Measurements from ENCODE around the gene ASPDH. TPM values are rescaled to one million over a fixed set of nuclear protein-coding genes. Genes with fewer than 3 reads are reported as not detected.

The ASPDH gene
- total and polyA plus RNA-seq, 2 donors (not counting 1 experiment from before 2014, with no cell fraction given), result not detected

DNA sequence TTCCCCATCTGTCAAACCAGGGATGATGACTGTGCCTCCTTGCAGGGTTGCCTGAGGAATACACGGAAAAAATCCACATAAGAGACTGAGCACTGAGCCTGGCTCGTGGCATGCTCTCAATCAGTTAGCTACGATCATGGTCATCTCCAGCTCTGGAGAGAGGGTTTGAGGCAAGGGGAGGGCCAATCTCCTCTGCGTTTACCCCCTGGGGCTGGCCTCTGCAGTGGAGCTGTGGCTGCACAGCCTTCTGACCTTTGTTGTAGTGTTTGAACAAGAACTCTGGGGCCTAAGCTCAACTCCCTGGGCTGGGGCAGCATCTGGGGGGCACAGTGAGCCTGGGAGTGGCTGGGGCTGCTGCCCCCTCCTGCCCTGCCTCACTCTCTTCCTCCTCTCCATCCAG is 48.6 kb upstream of the ASPDH start:
- H3K4me3 Mint-ChIP-seq, result no peak overlapping the region
- peaks cover 50% of the 10 kb centered on the region for H3K27me3 Mint-ChIP-seq
- Histone ChIP-seq H3K79me2 (ENCODE audit: control insufficient read depth, insufficient read depth, low read length) (no peaks in the 10 kb centered on the region), H3K4me3 (ENCODE audit: control extremely low read depth in 1 of 5, extremely low read depth in 1 of 5, insufficient read depth in 1 of 5, low read depth in 2 of 5, low read length in 4 of 5) (no peak overlapping the region), H3K9me3 (ENCODE audit: control extremely low read depth in 1 of 3, control insufficient read depth in 2 of 3, insufficient read depth in 1 of 3, low read length in 2 of 3) (peaks cover 0 to 7% (median 0%) of the 10 kb centered on the region in 3 donors), H3K27me3 (replicated peaks in 1 of 4; ENCODE audit: control extremely low read depth in 1 of 4, control insufficient read depth in 3 of 4, insufficient read depth in 4 of 4, low read length in 3 of 4) (peaks cover 0 to 54% (median 12%) of the 10 kb centered on the region in 4 experiments), H3K9ac (ENCODE audit: low read length) (no peak overlapping the region), H2AFZ (ENCODE audit: insufficient read depth, low read depth, low read length, poor library complexity, severe bottlenecking) (no peak overlapping the region), H3K27ac (ENCODE audit: low read length in 2 of 2) (no peak overlapping the region), H3K36me3 (replicated peaks in 1 of 2; ENCODE audit: control extremely low read depth in 1 of 2, control insufficient read depth in 1 of 2, extremely low read depth in 1 of 2, insufficient read depth in 2 of 2, low read length in 1 of 2) (no peaks in the 10 kb centered on the region), H3K4me2 (replicated peaks; ENCODE audit: low read depth, low read length, poor library complexity, severe bottlenecking) (no peak overlapping the region), H4K20me1 (ENCODE audit: control insufficient read depth, insufficient read depth, low read length, poor library complexity, severe bottlenecking) (no peaks in the 10 kb centered on the region), H3K4me1 (ENCODE audit: control insufficient read depth in 2 of 2, insufficient read depth in 2 of 2, low read length in 2 of 2) (peaks cover 16 to 22% of the 10 kb centered on the region in 2 donors)
- no peaks in the 10 kb centered on the region for H3K9me3 Mint-ChIP-seq (ENCODE audit: insufficient read depth)
- H3K27ac Mint-ChIP-seq, result no peak overlapping the region
- DNase-seq (no peak), ATAC-seq (ENCODE audit: low read depth) (no peak)
- TF ChIP-seq CTCF (IDR thresholded peaks at IDR 0.05), result no peak
- TF ChIP-seq EZH2 (IDR thresholded peaks at IDR 0.05; ENCODE audit: borderline replicate concordance, insufficient read depth, low read depth, low read length, poor library complexity, severe bottlenecking), result no peak
- intact Hi-C loops (cut with micrococcal nuclease), result no loop called here
- POLR2A ChIA-PET, result no interaction called here
- peaks cover 12% of the 10 kb centered on the region for H3K4me1 Mint-ChIP-seq
- WGBS (ENCODE audit: insufficient coverage), result 60% methylated on average over 4 of the region's 4 CpGs
- CTCF ChIA-PET, result no interaction called here

DNA sequence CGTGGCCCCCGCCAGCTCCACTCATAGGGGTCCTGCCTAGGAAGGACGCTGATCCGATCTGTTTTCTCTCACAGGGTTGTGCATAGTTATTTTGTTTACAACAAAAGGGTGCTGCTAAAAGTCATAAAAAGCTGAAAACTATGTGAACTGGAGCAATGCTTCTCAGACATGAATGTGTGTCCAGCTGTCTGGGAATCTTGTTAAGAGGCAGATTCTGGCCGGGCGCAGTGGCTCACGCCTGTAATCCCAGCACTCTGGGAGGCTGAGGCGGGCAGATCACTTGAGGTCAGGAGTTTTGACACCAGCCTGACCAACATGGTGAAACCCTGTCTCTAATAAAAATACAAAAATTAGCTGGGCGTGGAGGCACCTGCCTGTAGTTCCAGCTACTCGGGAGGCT is 45.9 kb upstream of the ASPDH start:
- ATAC-seq (ENCODE audit: low read depth) (no peak), DNase-seq (no peak)
- Histone ChIP-seq H3K4me1 (ENCODE audit: control insufficient read depth in 2 of 2, insufficient read depth in 2 of 2, low read length in 2 of 2) (peaks cover 13 to 14% of the 10 kb centered on the region in 2 donors), H3K27me3 (replicated peaks in 1 of 4; ENCODE audit: control extremely low read depth in 1 of 4, control insufficient read depth in 3 of 4, insufficient read depth in 4 of 4, low read length in 3 of 4) (peaks cover 0 to 53% (median 7%) of the 10 kb centered on the region in 4 experiments), H3K4me2 (replicated peaks; ENCODE audit: low read depth, low read length, poor library complexity, severe bottlenecking) (no peak overlapping the region), H3K9me3 (ENCODE audit: control extremely low read depth in 1 of 3, control insufficient read depth in 2 of 3, insufficient read depth in 1 of 3, low read length in 2 of 3) (peaks cover 0 to 12% (median 0%) of the 10 kb centered on the region in 3 donors), H3K4me3 (ENCODE audit: control extremely low read depth in 1 of 5, extremely low read depth in 1 of 5, insufficient read depth in 1 of 5, low read depth in 2 of 5, low read length in 4 of 5) (no peak overlapping the region), H3K36me3 (replicated peaks in 1 of 2; ENCODE audit: control extremely low read depth in 1 of 2, control insufficient read depth in 1 of 2, extremely low read depth in 1 of 2, insufficient read depth in 2 of 2, low read length in 1 of 2) (no peaks in the 10 kb centered on the region), H4K20me1 (ENCODE audit: control insufficient read depth, insufficient read depth, low read length, poor library complexity, severe bottlenecking) (no peaks in the 10 kb centered on the region), H3K79me2 (ENCODE audit: control insufficient read depth, insufficient read depth, low read length) (no peaks in the 10 kb centered on the region), H3K9ac (ENCODE audit: low read length) (no peak overlapping the region), H2AFZ (ENCODE audit: insufficient read depth, low read depth, low read length, poor library complexity, severe bottlenecking) (no peak overlapping the region), H3K27ac (ENCODE audit: low read length in 2 of 2) (no peak overlapping the region)
- H3K4me1 Mint-ChIP-seq, result peaks cover 8% of the 10 kb centered on the region
- CTCF ChIA-PET, result no interaction called here
- no peak overlapping the region for H3K27ac Mint-ChIP-seq
- intact Hi-C loops (cut with micrococcal nuclease), result no loop called here
- POLR2A ChIA-PET, result no interaction called here
- 70% methylated on average over 8 of the region's 10 CpGs for WGBS (ENCODE audit: insufficient coverage)
- H3K9me3 Mint-ChIP-seq (ENCODE audit: insufficient read depth), result no peaks in the 10 kb centered on the region
- no peak for TF ChIP-seq EZH2 (IDR thresholded peaks at IDR 0.05; ENCODE audit: borderline replicate concordance, insufficient read depth, low read depth, low read length, poor library complexity, severe bottlenecking)
- no peak for TF ChIP-seq CTCF (IDR thresholded peaks at IDR 0.05)
- H3K4me3 Mint-ChIP-seq, result no peak overlapping the region
- H3K27me3 Mint-ChIP-seq, result peaks cover 49% of the 10 kb centered on the region
